Femur (tissue), 1 donor: Measurements from ENCODE around the gene PXT1.

ENCODE experiments used
- DNase-seq: peaks from one replicate; pipeline ENCODE4 v3.0.0-alpha.2; 2017

Gene PXT1

DNA sequence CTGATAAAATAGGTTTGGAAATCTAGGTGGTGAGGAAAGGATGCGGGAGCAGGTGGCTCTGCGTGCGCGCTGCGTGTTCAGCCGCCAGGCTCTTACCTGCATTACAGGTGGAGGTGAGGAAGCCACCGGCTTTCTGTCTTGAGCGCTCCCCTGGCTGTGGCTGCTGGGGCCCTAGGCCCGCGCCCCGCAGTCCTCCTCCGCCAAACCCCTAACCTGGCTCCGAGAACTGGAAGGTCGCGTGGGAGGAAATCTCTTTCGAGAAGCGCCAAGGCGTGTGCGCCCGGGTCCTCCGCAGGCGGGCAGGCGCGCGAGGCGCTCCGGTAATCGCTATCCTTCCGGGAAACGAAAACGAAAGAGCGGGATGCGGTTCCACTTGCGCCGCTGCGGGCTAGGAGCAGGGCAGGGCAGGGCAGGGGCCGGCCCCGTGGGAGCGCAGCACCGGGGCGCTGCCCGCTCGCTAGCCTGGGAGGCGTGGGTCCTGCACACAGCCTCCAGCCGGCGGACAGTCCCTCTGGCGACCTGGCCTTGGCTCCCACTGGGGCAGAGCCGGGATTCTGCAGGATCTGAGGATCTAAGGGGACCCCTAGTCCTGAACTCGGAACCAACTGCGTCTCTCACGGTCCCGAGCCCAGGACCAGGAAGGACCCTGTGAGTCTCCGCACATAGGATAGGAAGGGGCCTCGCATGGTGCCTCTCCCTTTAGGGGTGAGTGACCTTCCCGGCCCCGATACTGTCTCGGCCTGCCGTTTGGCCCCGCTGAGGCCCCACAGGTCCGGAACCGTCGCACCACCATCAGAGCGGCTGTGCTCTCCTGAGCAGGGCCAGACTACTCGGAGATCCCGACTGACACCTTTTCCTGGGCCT lies 55.0 kb downstream of the PXT1 start, which contains the start of gene ETV7:
Gene ETV7 (minus strand): TSS at position 230 of the 864 bp plus-strand sequence. CDS start 128 bp downstream, at position 102.
- DNase-seq: peak; percentile 44

DNA sequence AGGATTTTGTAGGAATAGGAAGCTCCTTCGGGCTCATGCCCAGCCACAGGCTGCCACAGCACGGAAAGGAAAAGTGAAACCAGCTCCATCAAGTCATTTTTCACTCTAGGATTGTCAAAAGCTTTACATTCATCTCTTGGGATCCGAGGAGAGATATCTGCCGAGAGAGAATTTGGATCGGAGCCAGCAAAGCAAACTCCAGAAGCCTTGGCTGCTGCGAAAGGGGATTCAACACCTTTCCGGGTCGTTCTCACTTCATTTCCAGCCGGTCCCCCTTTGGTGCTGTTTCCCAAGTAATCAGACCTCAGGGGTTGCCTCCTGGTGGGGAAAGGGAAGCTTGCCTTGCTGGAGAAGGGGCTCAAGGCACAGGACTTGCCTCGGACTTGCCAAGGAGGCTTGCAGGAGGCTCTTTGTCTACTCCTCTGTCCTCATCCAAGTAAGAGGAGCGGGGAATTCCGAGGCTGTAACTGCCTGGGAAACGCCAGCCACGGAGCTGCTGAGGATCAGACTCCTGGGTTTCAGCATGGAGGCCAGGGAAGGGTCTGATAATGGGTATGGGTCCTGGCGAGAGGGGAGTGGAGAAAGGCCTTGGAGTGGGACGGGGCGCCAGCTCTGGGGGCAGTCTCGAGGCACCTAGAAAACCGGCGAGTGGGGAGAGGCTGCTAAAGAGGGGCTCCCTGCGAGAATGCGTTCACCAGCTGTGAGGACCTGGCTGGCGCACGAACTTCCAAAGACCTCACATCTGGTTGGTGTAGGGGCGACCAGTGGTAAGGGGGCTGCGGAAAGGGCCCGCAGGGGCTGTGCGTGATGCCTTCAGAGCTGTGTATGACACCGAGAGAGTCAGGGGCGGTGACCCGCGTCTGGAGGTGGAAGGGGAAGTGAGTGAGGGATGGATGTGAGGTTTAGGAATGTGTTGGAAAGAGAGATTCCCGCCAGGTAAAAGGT lies 55.9 kb downstream of the PXT1 start:
- peak; percentile 55 for DNase-seq

DNA sequence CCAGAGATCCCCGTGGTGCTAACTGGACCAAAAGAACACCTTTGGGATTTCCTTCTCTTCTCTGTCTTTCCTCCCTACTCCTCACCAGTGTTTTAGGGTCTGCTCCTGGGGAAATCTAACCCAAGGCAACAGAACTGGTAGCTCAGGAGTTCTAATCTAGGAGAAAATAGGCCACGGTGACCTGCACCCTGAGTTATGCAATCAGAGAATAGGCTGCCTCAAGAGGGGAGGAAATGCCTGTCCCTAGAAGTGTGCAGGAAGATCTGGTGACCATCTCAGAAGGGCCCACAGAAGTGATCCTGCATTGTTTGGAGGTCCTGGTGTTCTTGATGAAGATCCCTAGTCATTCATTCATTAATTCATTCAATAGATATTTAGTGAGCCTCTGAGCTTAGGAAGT lies 58.6 kb downstream of the PXT1 start:
- no peak for DNase-seq

DNA sequence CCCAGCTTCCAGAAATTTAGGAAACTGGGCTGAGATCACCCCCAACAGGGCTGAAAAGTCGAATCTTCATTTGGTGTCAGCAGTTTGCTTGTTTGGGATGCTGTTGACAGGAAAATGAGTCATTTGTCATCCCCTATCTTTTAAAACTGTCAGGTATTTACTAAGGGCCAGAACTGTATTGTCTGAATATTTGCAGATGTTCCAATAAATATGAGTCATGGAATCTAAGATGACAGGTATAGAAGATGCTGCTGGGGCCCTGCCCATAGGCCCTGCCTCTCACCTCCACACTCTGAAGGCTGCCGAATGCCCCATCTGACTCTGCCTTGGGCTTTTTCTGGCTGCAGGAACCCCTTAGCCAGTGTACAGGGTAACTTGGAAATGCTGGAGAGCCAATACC lies 59.0 kb downstream of the PXT1 start:
- no peak for DNase-seq

DNA sequence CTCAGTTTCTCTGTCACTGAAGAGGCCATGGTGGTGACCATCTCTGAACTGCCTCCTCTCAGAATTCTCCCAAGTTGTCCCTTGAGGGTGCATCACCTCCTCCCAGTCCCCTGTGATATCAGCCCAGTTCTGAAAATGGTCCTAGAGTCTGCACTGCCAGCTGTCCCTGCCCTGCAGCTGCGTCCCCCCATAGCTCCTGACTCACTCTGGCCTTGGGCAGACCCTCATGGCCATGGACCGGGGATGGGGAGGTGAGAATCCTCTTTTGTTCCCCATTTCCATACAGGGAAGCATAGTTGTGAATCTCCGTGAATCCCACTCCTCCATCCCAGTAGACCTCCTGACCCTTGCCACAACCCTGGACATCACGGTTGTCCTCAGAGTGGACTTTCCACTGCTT lies 59.7 kb downstream of the PXT1 start:
- no peak for DNase-seq

DNA sequence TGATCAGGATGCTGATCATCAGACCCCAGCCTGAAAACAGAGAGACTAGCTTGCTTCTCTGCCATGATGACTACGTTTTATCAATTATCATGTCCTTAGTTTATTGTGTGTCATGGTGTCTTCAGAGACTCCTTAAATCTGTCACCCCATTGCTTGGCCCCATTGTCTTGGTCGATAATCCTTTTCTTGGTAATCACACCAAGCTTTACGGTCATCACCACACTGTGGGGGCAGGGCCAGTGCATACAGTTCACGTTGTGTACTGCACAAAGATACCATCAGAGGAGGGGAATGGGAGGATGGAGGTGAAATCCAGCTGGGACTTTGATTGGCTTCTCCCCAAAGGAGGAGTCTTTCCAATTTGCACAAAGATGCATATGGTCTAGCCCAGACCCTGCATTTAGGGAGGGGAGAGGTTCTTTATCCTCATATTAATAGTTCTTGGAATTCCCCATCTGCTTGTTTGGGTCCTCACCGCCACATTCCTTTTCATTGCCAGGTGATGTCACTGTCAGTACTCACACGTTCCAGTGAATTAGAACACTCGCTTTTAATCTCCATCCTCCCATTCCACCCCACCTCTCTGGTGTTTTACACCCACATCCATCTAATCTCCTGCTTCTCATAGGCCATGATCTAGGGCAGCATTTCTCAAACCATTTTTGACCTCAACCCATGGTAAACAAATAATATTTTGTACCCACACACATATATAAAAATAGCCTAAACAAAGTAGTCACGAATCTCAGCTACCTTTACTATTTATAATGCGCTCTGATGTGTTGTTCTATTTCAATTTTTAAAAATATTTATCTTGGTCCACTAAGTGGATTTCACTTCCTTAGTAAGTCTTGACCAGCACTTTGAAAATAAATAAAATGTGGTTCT lies 60.9 kb downstream of the PXT1 start:
- DNase-seq: no peak

DNA sequence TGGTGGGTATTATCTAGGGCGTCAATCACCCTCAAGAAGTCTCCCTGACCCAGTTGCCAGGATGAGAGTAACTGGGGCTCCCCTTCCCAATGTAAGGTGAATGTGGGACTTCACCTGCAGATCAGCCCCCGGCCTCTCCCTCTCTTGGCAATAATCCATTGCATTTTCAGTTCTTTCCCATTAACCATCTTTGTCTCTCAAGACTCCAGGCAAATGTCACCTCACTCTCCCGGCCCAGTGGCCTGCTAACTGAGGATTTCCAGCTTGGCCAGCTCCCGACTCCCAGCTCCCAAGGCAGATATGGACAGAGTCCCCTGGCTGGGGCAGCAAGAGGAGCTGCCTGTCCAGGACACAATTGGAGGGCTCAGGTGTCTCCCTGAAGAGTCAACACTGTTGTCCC lies 62.5 kb downstream of the PXT1 start:
- DNase-seq: no peak

DNA sequence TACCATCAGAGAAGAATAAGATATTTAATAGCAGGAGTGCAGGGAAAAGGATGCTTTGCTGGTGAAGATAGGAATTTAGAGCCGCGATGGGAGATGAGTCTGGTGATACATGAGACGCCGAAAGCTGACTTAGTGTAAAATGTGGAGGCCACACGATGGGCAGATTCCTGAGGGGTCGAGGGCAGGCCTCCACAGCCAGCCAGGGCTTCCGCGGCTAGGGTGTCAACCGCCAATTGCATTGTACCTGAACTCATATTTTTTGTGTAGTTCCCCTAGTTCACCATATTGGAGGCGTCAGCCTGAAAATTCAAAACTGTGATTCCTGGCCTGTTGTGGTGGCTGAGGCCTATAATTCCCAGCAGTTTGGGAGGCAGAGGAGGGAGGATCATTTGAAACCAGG lies 63.7 kb downstream of the PXT1 start:
- no peak for DNase-seq

DNA sequence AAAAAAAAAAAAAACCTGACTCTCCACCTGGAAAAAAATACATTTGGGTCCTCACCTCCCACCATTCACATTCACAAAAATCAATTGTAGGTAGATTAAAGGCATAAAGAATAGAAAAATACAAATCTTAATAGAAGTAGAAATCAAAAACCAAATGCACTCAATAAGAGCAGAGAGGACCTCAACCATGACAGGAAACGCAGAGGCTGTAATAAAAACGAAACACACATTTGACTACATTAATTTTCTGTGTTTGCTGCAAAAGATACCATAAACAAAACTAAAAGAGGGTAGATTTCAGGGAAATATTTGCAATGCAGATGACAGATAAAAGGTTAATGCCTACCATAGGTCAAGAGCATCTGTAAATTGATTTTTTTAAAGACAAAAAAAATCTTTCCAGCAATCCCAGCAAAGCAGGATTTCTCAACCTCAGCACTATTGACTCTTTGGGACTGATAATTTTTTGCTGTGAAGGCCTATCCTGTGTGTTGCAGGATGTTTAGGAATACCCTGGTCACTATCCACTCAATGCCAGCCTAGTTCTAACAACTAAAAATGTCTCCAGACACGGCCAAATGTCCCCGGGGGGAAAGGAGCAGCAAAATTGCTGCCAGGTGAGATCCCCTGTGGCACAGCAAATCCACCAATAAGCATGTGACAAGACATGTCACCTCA lies 64.3 kb downstream of the PXT1 start:
- no peak for DNase-seq

DNA sequence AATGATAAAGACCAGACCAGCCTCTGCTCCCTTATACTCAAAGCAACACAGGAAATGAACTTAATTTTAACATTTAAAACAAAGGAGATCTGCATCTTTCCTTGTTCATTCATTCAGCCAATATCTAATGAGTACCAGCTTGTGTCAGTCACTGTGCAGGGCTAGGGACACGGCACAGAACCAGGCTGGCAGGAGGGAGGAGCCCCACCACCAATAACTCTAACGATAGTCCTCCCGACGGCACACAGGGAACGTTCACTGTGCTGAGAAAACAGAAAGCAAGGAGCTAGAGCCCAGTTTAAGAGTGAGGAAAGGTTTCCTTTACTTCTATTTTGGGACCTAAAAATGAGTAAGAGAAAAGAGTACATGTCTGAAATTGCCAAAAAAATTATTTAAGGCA lies 65.1 kb downstream of the PXT1 start:
- DNase-seq: no peak

DNA sequence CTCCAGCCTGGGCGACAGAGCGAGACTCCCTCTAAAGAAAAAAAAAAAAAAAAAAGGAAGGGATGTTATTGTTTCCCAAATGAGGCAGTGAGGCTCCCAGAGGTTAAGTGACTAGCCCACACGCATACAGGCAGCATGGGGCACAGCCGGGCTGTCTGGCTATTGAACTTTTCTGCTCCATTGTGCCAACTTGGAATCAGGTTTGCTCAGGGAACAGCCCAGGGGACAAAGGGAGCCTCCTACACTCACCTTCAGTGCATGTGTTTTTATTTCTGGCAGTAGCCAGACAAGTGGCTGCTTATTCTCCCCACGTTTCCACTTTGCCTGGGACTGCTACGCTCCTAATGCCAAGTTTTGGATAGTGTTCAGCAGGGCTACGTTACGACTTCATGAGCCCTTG lies 65.9 kb downstream of the PXT1 start:
- no peak for DNase-seq

DNA sequence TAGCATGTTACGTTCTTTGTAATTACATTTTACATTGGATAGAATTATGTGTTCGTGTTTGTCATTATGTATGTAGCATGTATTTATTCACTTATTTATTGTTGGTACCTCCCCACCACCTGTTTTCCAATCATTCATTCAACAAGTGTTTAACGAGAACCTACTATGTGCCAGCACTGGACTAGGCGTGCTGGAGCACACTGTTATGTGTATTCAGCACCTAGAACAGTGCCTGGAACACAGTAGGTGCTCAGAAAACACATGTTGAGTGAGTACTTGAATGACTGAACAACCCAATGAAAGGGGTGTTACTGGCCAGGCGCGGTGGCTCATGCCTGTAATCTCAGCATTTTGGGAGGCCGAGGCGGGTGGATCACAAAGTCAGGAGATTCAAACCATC lies 66.5 kb downstream of the PXT1 start:
- no peak for DNase-seq

DNA sequence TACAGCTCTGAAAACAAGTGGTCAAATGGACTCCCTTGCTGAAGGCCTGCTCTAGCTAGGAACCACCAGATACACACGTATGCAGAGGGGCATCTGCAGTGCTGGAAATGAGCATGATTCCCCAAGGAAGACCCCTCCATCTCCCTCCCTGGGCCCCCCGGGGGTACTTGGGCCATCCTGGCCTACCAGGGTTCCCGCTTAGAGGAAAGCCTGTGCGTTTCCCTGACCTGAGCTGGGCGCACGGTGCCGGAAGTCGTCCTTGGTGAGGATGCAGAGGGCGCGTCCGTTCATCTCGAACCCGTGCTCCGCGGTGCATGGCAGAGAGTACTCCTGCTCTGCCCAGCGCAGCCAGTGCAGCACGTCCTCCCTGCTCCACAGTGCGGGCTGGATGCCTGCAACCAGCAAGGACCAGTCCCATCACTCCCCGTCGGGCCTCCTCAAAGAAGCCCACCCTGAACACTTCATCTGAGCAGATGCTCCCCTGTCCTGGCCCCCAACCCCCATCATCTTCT lies 67.0 kb downstream of the PXT1 start:
- no peak for DNase-seq

DNA sequence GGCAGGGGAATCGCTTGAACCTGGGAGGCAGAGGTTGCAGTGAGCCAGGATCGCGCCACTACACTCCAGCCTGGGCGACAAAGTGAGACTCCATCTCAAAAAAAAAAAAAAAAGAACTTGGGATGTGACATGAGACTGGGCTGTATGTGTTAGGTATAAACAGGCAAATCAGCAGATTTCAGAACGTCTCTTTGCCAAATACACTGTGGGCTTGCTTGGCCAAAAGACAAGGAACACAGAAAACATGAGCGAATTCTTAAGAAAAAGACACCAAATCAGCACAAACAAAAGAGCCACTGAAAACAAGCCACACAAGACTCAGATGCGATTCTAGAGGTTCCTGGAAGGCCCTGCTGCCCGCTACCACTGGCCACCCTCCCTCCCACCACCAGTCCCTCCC lies 67.7 kb downstream of the PXT1 start:
- no peak for DNase-seq

DNA sequence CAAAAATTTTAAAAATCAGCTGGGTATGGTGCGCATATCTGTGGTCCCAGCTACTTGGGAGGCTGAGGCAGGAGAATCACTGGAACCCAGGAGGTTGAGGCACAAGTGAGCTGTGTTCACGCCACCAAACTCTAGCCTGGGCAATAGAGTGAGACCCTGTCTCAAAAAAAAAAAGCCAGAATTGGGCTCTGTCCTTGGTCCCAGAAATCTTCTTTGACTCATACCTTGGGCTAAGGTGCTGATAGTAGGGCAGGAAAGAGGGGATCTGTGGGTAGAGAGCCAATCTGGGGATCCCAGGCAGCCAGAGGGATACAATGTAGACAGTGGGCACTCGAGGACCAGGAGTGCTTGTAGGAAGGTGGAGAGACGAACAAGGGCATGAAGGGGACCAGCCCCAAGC lies 68.5 kb downstream of the PXT1 start:
- DNase-seq: no peak

DNA sequence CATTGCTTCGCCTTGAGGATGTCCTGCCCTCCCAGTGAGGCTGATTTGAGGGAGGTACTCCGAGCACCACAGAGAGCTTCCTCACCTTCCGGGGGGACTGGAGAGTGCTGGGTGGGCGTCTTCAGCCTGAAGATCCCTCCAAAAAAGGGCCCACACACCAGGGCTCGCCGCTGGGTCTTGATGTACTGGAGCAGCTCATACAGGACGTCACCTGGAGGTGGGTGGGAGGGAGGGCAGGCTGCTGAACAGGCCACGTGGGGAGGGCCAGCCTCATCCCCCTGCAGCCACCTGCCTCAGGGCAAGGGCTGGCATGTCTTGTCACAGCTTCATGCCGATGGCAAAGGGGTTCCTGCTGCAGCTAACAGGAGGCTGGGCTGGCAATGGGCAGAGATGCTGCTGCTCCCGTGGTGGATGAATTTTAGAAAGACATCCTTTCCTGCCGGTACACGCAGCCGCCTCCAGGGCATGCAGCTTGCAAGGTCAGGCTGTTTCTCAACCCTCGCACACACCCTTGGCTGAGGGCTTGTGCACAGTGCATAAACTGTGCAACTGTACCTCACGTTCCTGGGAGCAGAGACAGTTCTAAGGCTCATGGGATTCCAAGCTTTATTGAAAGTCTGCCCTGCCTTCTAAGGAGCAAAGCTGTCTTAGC lies 69.2 kb downstream of the PXT1 start:
- DNase-seq: no peak

DNA sequence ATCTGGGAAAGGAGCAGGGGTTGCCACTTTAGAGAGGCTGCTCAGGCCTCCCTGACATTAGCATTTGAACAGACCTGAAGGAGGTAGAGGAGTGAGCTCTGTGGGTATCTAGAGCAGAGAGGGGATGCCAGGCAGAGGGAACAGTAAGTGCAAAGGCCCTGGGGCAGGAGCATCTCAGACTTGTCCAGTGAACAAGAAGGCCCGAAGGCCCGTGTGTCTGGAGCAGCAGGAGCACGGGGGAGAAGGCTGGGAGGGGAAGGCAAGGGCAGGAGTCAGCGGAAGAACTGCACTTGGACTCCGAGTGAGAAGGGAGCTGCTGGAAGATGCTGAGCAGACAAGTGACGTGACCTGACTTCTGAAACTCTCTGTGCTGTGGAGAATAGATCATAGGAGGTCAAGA lies 70.6 kb downstream of the PXT1 start:
- no peak for DNase-seq

DNA sequence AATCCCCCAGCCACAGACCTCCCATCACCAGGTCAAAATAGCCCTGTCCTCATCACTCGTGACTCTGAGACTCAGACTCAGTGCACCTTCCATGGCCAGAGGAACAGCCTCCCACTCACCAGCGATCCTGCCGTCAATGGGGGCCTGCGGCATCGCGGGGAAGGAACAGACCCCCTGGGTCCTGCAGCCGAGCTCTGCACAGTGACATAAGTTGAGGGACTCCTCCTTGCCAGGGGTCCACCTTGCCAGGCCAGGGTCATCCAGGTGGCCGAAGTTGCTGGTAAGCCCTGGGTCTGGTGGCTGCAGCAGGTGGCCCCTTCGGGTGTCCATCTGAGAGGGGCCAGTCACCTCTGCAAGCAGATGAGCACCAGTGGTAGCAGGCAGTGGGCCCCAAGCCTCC lies 71.4 kb downstream of the PXT1 start:
- DNase-seq: no peak

DNA sequence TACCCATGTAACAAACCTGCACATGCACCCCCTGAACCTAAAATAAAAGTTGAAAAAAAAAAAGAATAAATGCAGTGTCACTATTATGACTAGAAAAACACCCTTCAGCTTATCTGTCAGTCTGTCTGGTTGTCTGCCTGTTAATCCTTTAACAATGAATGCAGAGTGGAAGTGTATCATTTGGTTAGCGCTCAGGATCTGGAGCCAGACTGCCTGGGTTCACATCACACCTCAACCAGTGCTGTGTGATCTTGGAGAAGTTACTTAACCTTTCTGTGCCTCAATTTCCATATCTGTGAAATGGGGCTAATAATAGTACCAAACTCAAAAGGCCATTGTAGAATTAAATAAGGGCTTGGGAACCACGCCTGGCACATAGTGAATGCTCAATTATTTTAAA lies 72.0 kb downstream of the PXT1 start:
- DNase-seq: no peak

DNA sequence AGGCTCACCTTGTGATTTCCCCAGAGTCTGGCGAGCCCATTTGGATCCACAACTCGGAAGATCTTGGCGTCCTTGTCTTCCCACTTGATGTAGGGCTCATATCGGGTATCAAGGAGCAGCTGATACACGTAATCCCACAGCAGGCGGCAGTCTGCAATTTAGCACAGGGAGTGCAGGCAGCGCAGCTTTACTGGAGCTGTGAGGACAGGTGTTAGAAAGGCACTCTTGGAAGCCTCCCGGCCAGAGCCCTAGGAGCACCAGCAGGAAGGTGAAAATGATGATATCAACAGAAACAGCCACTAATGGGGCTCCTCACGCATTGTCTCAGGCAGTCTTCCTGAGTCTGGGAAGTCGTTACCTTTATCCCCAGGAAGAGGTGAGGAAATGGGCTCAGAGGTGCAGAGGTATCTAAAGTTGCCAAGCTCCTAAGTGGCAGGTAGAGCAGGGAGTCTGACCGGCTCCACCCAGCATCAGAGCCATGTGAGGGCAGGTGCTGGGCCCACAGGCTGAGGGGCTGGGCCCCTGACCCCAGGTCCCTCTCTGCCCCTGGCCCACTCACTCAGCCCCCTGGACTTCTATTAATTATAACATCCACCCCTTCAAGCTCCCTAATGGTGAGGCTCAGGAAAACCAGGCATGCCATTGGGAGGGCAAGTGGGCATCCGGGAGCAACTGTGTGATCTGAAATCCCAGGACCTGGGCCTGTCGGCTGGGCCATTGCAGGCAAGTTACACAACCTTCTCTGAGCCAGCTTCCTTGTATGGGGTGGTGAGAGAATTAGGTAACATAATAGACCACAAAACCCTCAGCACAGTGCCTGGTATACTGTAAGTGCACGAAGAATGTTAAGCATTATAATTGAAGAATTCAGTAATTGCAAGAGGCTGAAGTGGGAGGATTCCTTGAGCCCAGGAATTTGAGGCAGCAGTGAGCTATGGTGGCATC lies 73.5 kb downstream of the PXT1 start:
- peak; percentile 40 for DNase-seq
